Gastroesophageal sphincter (tissue), 3 donors: ENCODE data around the gene GRID1.

Experiments
- POLR2AphosphoS5 ChIP-seq: sonication (generic); formaldehyde crosslinking; IDR thresholded peaks from one replicate; pipeline ENCODE4 v1.6.1; 2017; ENCODE audit warnings: antibody characterized with exemption
- TF ChIP-seq, protein P1 (sequence below), 4 experiments: fragments of 200-600 bp in 2 of 4; fragments of 450-650 bp in 2 of 4; sonication (generic) in 1 of 4; IDR thresholded peaks; one replicate each; pipeline ENCODE4 v1.5.1; 2017 to 2019; ENCODE audit warnings: antibody characterized with exemption in 4 of 4, mild to moderate bottlenecking in 2 of 4, moderate library complexity in 2 of 4

- TF ChIP-seq, protein P1, sequence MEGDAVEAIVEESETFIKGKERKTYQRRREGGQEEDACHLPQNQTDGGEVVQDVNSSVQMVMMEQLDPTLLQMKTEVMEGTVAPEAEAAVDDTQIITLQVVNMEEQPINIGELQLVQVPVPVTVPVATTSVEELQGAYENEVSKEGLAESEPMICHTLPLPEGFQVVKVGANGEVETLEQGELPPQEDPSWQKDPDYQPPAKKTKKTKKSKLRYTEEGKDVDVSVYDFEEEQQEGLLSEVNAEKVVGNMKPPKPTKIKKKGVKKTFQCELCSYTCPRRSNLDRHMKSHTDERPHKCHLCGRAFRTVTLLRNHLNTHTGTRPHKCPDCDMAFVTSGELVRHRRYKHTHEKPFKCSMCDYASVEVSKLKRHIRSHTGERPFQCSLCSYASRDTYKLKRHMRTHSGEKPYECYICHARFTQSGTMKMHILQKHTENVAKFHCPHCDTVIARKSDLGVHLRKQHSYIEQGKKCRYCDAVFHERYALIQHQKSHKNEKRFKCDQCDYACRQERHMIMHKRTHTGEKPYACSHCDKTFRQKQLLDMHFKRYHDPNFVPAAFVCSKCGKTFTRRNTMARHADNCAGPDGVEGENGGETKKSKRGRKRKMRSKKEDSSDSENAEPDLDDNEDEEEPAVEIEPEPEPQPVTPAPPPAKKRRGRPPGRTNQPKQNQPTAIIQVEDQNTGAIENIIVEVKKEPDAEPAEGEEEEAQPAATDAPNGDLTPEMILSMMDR (IDR thresholded peaks at IDR 0.05), result no peak
- no peak for TF ChIP-seq POLR2AphosphoS5
Measured at GRCh38 chr10:86243651-86244155, 122.9 kb downstream of the GRID1 start.
